Body of pancreas (tissue), 4 donors: ENCODE data around the gene PAPPA.

ENCODE experiments used
- POLR2A ChIP-seq, 3 donors: fragments of 450-650 bp; IDR thresholded peaks; one replicate each; pipeline ENCODE4 v1.6.1; 2016; ENCODE audit warnings: antibody characterized with exemption in 3 of 3, mild to moderate bottlenecking in 2 of 3
- TF ChIP-seq, protein P1 (sequence below), 7 experiments: fragments of 450-650 bp in 4 of 7; fragments of 200-600 bp in 3 of 7; sonication (generic) in 3 of 7; IDR thresholded peaks; one replicate each; pipeline ENCODE4 v1.5.1; 2016 to 2019; ENCODE audit warnings: antibody characterized with exemption in 7 of 7

- TF ChIP-seq, protein P1, sequence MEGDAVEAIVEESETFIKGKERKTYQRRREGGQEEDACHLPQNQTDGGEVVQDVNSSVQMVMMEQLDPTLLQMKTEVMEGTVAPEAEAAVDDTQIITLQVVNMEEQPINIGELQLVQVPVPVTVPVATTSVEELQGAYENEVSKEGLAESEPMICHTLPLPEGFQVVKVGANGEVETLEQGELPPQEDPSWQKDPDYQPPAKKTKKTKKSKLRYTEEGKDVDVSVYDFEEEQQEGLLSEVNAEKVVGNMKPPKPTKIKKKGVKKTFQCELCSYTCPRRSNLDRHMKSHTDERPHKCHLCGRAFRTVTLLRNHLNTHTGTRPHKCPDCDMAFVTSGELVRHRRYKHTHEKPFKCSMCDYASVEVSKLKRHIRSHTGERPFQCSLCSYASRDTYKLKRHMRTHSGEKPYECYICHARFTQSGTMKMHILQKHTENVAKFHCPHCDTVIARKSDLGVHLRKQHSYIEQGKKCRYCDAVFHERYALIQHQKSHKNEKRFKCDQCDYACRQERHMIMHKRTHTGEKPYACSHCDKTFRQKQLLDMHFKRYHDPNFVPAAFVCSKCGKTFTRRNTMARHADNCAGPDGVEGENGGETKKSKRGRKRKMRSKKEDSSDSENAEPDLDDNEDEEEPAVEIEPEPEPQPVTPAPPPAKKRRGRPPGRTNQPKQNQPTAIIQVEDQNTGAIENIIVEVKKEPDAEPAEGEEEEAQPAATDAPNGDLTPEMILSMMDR (IDR thresholded peaks at IDR 0.05): no peak
- TF ChIP-seq POLR2A (IDR thresholded peaks at IDR 0.05): no peak
Observed at GRCh38 chr9:116116393-116116792, 37.2 kb upstream of the PAPPA start.
